ENCODE results near the gene MCEE.

DNA sequence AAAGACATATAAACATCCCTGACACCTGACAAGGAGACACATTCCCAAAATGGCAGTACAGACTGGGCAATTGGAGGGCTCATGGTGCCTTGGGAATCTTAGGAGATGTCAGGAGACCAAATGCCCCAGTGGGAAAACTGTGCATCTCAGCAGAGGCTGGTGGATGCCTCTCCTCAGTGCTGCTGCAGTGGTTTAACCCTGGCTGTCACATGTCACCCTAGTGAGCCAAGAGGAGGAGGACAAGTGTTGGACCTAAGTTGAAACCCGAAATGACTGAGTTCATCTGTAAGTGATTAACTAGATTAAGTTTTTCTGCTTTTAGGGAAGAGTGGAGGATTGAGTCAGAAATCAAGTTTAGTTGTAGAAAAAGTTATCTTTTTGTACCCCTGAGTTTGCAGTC is 66.8 kb downstream of the MCEE start:
- TF ChIP-seq, protein P1, sequence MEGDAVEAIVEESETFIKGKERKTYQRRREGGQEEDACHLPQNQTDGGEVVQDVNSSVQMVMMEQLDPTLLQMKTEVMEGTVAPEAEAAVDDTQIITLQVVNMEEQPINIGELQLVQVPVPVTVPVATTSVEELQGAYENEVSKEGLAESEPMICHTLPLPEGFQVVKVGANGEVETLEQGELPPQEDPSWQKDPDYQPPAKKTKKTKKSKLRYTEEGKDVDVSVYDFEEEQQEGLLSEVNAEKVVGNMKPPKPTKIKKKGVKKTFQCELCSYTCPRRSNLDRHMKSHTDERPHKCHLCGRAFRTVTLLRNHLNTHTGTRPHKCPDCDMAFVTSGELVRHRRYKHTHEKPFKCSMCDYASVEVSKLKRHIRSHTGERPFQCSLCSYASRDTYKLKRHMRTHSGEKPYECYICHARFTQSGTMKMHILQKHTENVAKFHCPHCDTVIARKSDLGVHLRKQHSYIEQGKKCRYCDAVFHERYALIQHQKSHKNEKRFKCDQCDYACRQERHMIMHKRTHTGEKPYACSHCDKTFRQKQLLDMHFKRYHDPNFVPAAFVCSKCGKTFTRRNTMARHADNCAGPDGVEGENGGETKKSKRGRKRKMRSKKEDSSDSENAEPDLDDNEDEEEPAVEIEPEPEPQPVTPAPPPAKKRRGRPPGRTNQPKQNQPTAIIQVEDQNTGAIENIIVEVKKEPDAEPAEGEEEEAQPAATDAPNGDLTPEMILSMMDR (conservative IDR thresholded peaks at IDR 0.05) = no peak
- no peak for TF ChIP-seq EZH2 (IDR thresholded peaks at IDR 0.05; ENCODE audit: low read depth)
